HG02943 (cell line): ENCODE results near the gene CCT2.
"Not testable (repeated sequence)": the region's sequence is repeated elsewhere in the genome, so short reads cannot be mapped to it uniquely, and the experiment has no call there.

Experiments
- ATAC-seq: cut with Tn5 transposase; IDR thresholded peaks from one replicate; pipeline ENCODE4 v1.9.1; 2021; ENCODE audit warnings: mild to moderate bottlenecking, low read depth, moderate library complexity; ENCODE audit not compliant: unreplicated experiment

The CCT2 gene

GRCh38 chr12:69583203-69583602 lies 2.1 kb upstream of the CCT2 start:
- no peak for ATAC-seq

- ATAC-seq = no peak
Observed at GRCh38 chr12:69588527-69588926, 3.3 kb downstream of the CCT2 start.

GRCh38 chr12:69589082-69589481 lies 3.8 kb downstream of the CCT2 start:
- no peak for ATAC-seq

- no peak for ATAC-seq
Observed at GRCh38 chr12:69595689-69596088, 10.4 kb downstream of the CCT2 start.

- ATAC-seq = no peak
Observed at GRCh38 chr12:69598174-69598753, 13.0 kb downstream of the CCT2 start.

GRCh38 chr12:69600804-69601203 lies 15.5 kb downstream of the CCT2 start:
- no peak for ATAC-seq

GRCh38 chr12:69601962-69602685 lies 16.9 kb downstream of the CCT2 start:
- no peak for ATAC-seq

GRCh38 chr12:69602954-69603353 lies 17.7 kb downstream of the CCT2 start:
- ATAC-seq = no peak

GRCh38 chr12:69603556-69603955 lies 18.3 kb downstream of the CCT2 start:
- not testable (repeated sequence) for ATAC-seq

GRCh38 chr12:69604275-69604674 lies 19.0 kb downstream of the CCT2 start:
- ATAC-seq = not testable (repeated sequence)

- ATAC-seq = no peak
Observed at GRCh38 chr12:69608114-69608513, 22.9 kb downstream of the CCT2 start.

GRCh38 chr12:69610126-69610525 lies 24.9 kb downstream of the CCT2 start:
- ATAC-seq = no peak

GRCh38 chr12:69610729-69611128 lies 25.5 kb downstream of the CCT2 start, which contains the start of gene LRRC10:
LRRC10 (minus strand) TSS chr12:69610907; CDS start chr12:69610838, 69 bp downstream.
- ATAC-seq = no peak

- ATAC-seq = no peak
Observed at GRCh38 chr12:69613351-69613750, 28.1 kb downstream of the CCT2 start.

GRCh38 chr12:69616025-69616424 lies 30.8 kb downstream of the CCT2 start:
- no peak for ATAC-seq

GRCh38 chr12:69619050-69619449 lies 33.8 kb downstream of the CCT2 start:
- ATAC-seq = no peak

- ATAC-seq = no peak
Observed at GRCh38 chr12:69620077-69620476, 34.8 kb downstream of the CCT2 start.

GRCh38 chr12:69620921-69621320 lies 35.7 kb downstream of the CCT2 start:
- ATAC-seq = no peak

GRCh38 chr12:69621551-69621950 lies 36.3 kb downstream of the CCT2 start:
- ATAC-seq = no peak

- no peak for ATAC-seq
Observed at GRCh38 chr12:69623970-69624369, 38.7 kb downstream of the CCT2 start.

GRCh38 chr12:69627501-69627900 lies 42.2 kb downstream of the CCT2 start:
- ATAC-seq = no peak

GRCh38 chr12:69630191-69630590 lies 44.9 kb downstream of the CCT2 start:
- no peak for ATAC-seq
